SK-N-SH treated with all-trans-retinoic acid at 6 μM for 48 hours (cell line): Measurements from ENCODE around the gene GOT1.

Experiments used
- ATAC-seq: fragments of 200-7000 bp; cut with Tn5 transposase; 3 replicates; pipeline ENCODE4 v1.9.1; 2020; ENCODE audit warnings: mild to moderate bottlenecking, moderate library complexity
- ARNTL ChIP-seq: fragments of 450-650 bp; formaldehyde crosslinking; IDR thresholded peaks from 2 replicates; pipeline ENCODE4 v1.5.0; 2020; ENCODE audit warnings: low read depth, mild to moderate bottlenecking, moderate library complexity, borderline replicate concordance
- BACH2 ChIP-seq: fragments of 250-450 bp; sonication (Bioruptor Pico); IDR thresholded peaks from 2 replicates; pipeline ENCODE4 v1.9.0; 2021; ENCODE audit warnings: mild to moderate bottlenecking, borderline replicate concordance
- CSDC2 ChIP-seq: fragments of 250-450 bp; sonication (Bioruptor Pico); IDR thresholded peaks from 2 replicates; pipeline ENCODE4 v1.5.0; 2020; ENCODE audit warnings: mild to moderate bottlenecking, moderate library complexity
- ESRRG ChIP-seq: fragments of 250-450 bp; sonication (Bioruptor Pico); IDR thresholded peaks from 2 replicates; pipeline ENCODE4 v1.6.1; 2021; ENCODE audit warnings: mild to moderate bottlenecking
- GLIS3 ChIP-seq: fragments of 250-450 bp; sonication (Bioruptor Pico); IDR thresholded peaks from 2 replicates; pipeline ENCODE4 v1.5.0; 2020; ENCODE audit warnings: mild to moderate bottlenecking, moderate library complexity
- ISL1 ChIP-seq: fragments of 250-450 bp; sonication (Bioruptor Pico); IDR thresholded peaks from 2 replicates; pipeline ENCODE4 v2.1.2; 2022; ENCODE audit warnings: mild to moderate bottlenecking, moderate library complexity
- PPARA ChIP-seq: fragments of 250-450 bp; sonication (Bioruptor Pico); IDR thresholded peaks from 2 replicates; pipeline ENCODE4 v1.5.0; 2020; ENCODE audit warnings: mild to moderate bottlenecking, borderline replicate concordance
- RARB ChIP-seq: fragments of 250-450 bp; sonication (Bioruptor Pico); IDR thresholded peaks from 2 replicates; pipeline ENCODE4 v1.8.0; 2021; ENCODE audit warnings: mild to moderate bottlenecking, moderate library complexity
- SNAI2 ChIP-seq: fragments of 250-450 bp; sonication (Bioruptor Pico); IDR thresholded peaks from 2 replicates; pipeline ENCODE4 v1.5.0; 2020; ENCODE audit warnings: mild to moderate bottlenecking, moderate library complexity
- TOX ChIP-seq: fragments of 250-450 bp; sonication (Bioruptor Pico); IDR thresholded peaks from 2 replicates; pipeline ENCODE4 v1.8.0; 2021; ENCODE audit warnings: mild to moderate bottlenecking, moderate library complexity, borderline replicate concordance
- ZC3H10 ChIP-seq: fragments of 250-450 bp; sonication (Bioruptor Pico); IDR thresholded peaks from 2 replicates; pipeline ENCODE4 v1.5.1; 2021; ENCODE audit warnings: mild to moderate bottlenecking, moderate library complexity
- ZNF565 ChIP-seq: fragments of 450-650 bp; formaldehyde crosslinking; conservative IDR thresholded peaks from 2 replicates; pipeline ENCODE4 v1.5.0; 2020; ENCODE audit warnings: low read depth, mild to moderate bottlenecking, moderate library complexity
- ZNF70 ChIP-seq: fragments of 450-650 bp; formaldehyde crosslinking; IDR thresholded peaks from 2 replicates; pipeline ENCODE4 v1.5.0; 2020; ENCODE audit warnings: mild to moderate bottlenecking, moderate library complexity
- ZNF8 ChIP-seq: fragments of 450-650 bp; formaldehyde crosslinking; IDR thresholded peaks from 2 replicates; pipeline ENCODE4 v1.5.0; 2020; ENCODE audit warnings: mild to moderate bottlenecking, moderate library complexity
- TF ChIP-seq, protein P1 (sequence below): fragments of 250-450 bp; sonication (Bioruptor Pico); IDR thresholded peaks from 2 replicates; pipeline ENCODE4 v1.5.0; 2020; ENCODE audit warnings: mild to moderate bottlenecking, moderate library complexity
- TF ChIP-seq, protein P2 (sequence below): fragments of 250-450 bp; sonication (Bioruptor Pico); IDR thresholded peaks from 2 replicates; pipeline ENCODE4 v1.8.0; 2020; ENCODE audit warnings: mild to moderate bottlenecking, moderate library complexity, borderline replicate concordance
- TF ChIP-seq, protein P3 (sequence below): fragments of 250-450 bp; sonication (Bioruptor Pico); IDR thresholded peaks from 2 replicates; pipeline ENCODE4 v1.5.1; 2021; ENCODE audit warnings: mild to moderate bottlenecking, moderate library complexity
- TF ChIP-seq, protein P4 (sequence below): fragments of 250-450 bp; sonication (Bioruptor Pico); IDR thresholded peaks from 2 replicates; pipeline ENCODE4 v1.5.1; 2020; ENCODE audit warnings: low read depth, mild to moderate bottlenecking, moderate library complexity

Gene GOT1

DNA sequence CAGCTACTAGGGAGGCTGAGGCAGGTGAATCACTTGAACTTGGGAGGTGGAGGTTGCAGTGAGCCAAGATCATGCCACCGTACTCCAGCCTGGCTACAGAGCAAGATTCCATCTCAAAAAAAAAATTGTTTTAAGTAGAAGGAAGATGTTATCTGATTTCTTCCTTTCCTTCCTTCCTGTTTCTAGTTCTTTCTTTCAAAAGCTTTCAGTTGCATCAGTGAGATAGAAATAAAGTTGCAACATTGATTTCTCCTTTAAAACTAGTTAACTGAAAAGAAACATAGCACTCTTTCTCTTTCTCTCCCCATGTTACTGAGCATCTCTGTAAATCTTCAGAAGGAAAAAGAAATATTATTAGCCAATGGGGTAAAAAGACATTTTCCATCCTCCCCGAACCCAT lies 63.8 kb downstream of the GOT1 start:
- ATAC-seq, result no peak

DNA sequence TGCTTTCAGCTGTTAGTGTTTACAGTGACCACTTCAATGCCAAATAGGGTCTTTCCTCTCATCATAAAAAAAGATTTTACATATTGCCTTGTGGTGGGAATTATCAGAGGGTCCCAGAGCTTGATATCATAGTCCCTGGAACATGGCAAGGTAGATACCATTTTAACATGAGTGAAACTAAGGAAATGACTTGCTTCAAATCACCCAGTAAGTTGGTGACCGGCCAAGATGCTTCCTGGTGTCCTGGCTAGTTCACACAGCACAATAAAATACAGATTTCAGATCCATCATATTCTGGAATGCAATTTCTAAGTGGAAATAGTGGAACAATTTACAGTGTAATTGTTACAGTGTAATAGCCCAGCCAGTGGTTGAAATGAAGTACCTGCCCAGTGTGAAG lies 64.7 kb downstream of the GOT1 start:
- ATAC-seq, result no peak
- TF ChIP-seq CSDC2 (CRISPR knock-in tag) (no peak), ZNF70 (no peak), GLIS3 (no peak), ZNF565 (CRISPR knock-in tag) (no peak), SNAI2 (CRISPR knock-in tag) (no peak), PPARA (CRISPR knock-in tag) (no peak), RARB (no peak), ZC3H10 (CRISPR knock-in tag) (no peak), ESRRG (no peak)
- TF ChIP-seq, protein P1, sequence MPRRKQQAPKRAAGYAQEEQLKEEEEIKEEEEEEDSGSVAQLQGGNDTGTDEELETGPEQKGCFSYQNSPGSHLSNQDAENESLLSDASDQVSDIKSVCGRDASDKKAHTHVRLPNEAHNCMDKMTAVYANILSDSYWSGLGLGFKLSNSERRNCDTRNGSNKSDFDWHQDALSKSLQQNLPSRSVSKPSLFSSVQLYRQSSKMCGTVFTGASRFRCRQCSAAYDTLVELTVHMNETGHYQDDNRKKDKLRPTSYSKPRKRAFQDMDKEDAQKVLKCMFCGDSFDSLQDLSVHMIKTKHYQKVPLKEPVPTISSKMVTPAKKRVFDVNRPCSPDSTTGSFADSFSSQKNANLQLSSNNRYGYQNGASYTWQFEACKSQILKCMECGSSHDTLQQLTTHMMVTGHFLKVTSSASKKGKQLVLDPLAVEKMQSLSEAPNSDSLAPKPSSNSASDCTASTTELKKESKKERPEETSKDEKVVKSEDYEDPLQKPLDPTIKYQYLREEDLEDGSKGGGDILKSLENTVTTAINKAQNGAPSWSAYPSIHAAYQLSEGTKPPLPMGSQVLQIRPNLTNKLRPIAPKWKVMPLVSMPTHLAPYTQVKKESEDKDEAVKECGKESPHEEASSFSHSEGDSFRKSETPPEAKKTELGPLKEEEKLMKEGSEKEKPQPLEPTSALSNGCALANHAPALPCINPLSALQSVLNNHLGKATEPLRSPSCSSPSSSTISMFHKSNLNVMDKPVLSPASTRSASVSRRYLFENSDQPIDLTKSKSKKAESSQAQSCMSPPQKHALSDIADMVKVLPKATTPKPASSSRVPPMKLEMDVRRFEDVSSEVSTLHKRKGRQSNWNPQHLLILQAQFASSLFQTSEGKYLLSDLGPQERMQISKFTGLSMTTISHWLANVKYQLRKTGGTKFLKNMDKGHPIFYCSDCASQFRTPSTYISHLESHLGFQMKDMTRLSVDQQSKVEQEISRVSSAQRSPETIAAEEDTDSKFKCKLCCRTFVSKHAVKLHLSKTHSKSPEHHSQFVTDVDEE (CRISPR knock-in tag), result no peak
- TF ChIP-seq, protein P2, sequence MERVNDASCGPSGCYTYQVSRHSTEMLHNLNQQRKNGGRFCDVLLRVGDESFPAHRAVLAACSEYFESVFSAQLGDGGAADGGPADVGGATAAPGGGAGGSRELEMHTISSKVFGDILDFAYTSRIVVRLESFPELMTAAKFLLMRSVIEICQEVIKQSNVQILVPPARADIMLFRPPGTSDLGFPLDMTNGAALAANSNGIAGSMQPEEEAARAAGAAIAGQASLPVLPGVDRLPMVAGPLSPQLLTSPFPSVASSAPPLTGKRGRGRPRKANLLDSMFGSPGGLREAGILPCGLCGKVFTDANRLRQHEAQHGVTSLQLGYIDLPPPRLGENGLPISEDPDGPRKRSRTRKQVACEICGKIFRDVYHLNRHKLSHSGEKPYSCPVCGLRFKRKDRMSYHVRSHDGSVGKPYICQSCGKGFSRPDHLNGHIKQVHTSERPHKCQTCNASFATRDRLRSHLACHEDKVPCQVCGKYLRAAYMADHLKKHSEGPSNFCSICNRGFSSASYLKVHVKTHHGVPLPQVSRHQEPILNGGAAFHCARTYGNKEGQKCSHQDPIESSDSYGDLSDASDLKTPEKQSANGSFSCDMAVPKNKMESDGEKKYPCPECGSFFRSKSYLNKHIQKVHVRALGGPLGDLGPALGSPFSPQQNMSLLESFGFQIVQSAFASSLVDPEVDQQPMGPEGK (CRISPR knock-in tag), result no peak

More for the DNA sequence above, 63.8 kb downstream of the GOT1 start:
- TF ChIP-seq ISL1 (no peak), TOX (no peak), CSDC2 (CRISPR knock-in tag) (no peak)

DNA sequence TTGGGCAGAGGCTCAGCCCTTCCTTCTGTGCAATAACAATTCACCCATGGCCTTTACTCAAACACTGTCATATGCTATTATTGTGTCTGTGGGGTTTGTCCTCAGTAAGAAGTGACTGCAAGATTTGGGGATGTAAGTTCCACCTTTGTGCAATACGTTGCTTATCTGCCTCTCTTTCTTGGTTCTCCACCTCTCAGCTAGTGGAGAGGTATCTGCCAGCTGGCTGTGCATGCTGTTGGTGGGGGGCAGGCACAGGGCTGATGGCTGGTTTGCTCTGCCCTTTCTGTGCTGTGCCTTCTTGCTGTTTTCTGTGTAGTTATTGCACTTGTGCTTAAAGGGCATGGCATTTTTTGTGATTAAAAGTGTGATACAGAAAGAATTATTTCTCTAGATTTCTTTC lies 65.1 kb downstream of the GOT1 start:
- TF ChIP-seq BACH2 (CRISPR knock-in tag), result no peak
- TF ChIP-seq, protein P2 (CRISPR knock-in tag), result no peak
- TF ChIP-seq CSDC2 (CRISPR knock-in tag), result no peak
- no peak for TF ChIP-seq PPARA (CRISPR knock-in tag)
- TF ChIP-seq, protein P3, sequence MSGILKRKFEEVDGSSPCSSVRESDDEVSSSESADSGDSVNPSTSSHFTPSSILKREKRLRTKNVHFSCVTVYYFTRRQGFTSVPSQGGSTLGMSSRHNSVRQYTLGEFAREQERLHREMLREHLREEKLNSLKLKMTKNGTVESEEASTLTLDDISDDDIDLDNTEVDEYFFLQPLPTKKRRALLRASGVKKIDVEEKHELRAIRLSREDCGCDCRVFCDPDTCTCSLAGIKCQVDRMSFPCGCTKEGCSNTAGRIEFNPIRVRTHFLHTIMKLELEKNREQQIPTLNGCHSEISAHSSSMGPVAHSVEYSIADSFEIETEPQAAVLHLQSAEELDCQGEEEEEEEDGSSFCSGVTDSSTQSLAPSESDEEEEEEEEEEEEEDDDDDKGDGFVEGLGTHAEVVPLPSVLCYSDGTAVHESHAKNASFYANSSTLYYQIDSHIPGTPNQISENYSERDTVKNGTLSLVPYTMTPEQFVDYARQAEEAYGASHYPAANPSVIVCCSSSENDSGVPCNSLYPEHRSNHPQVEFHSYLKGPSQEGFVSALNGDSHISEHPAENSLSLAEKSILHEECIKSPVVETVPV, result no peak
- TF ChIP-seq SNAI2 (CRISPR knock-in tag), result no peak
- TF ChIP-seq, protein P4, sequence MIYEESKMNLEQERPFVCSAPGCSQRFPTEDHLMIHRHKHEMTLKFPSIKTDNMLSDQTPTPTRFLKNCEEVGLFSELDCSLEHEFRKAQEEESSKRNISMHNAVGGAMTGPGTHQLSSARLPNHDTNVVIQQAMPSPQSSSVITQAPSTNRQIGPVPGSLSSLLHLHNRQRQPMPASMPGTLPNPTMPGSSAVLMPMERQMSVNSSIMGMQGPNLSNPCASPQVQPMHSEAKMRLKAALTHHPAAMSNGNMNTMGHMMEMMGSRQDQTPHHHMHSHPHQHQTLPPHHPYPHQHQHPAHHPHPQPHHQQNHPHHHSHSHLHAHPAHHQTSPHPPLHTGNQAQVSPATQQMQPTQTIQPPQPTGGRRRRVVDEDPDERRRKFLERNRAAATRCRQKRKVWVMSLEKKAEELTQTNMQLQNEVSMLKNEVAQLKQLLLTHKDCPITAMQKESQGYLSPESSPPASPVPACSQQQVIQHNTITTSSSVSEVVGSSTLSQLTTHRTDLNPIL (CRISPR knock-in tag), result no peak
- no peak for TF ChIP-seq ZNF8 (CRISPR knock-in tag)
- no peak for TF ChIP-seq ARNTL
- no peak for TF ChIP-seq ESRRG
- ATAC-seq, result no peak

DNA sequence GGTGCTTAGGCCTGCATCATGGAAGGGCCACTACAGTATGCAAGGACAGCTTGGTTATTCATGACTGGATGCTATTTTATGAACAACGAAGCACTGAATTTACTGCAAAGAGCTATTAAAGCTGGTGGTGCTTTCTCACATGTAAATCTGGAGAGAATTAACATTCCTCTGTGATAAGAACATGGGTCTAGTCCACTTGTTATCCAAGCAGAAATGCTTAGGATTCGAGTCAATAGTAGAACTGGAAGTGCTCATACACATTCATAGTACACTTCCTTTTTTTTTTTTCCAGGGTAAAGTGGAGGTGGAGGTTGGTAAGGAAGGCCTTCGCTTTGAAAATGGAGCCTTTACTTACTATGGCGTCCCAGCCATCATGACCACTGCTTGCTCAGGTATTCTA lies 66.3 kb downstream of the GOT1 start:
- TF ChIP-seq ISL1, result peak; percentile 35
- TF ChIP-seq, protein P3, result no peak
- ATAC-seq, result peak; percentile 46
